HG02885 (cell line): ENCODE data around the gene SYPL1.
"Not testable (repeated sequence)": the region's sequence is repeated elsewhere in the genome, so short reads cannot be mapped to it uniquely, and the experiment has no call there.

Experiments
- ATAC-seq: cut with Tn5 transposase; IDR thresholded peaks from one replicate; pipeline ENCODE4 v1.9.1; 2021; ENCODE audit warnings: mild to moderate bottlenecking; ENCODE audit not compliant: unreplicated experiment, poor library complexity

SYPL1 gene

DNA sequence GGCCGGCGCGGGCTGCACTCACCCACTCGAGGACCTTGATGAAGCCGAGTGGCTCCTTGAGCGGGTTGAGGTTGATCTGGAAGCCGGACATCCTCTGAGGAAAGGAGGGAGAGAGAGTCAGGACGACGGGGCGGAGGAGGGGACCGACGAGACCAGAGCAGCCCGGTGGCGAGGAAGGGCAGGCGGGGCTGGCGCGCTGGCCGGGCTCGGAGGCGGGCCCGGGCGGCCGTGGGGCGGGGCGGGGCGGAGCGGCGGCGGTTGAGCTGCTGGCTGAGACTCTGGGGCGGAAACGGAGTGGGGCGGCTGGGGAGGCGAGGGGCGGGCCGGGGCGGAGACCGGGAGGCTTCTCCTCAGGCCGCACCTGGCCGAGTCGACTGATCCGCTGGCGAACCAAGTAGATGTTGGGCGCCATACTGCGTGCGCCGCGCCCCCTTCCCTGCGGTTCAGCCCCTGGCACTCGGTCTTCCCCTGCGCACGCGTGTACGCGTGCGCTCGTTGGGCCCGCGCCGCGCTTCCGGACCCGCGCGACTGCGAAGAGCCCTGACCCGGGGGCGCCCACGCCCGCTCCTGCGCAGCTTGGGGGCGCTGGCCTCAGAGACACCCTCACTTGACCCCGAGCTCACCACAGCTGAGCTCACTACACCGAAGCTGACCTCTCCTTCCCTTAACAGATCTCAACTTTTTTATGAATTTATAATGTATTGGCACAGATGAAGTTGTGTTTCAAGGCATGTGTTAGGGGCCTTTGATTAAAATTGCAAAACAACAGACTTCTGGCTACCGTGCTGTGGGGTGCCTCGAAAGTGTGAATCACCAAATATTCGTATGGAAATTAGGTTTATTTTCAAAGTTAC, at the start of gene SYPL1:
Gene SYPL1, minus strand, starts transcription at position 195 of the 854 bp plus-strand sequence. Its CDS starts 104 bp downstream, at position 91.
- ATAC-seq = peak; percentile 84

DNA sequence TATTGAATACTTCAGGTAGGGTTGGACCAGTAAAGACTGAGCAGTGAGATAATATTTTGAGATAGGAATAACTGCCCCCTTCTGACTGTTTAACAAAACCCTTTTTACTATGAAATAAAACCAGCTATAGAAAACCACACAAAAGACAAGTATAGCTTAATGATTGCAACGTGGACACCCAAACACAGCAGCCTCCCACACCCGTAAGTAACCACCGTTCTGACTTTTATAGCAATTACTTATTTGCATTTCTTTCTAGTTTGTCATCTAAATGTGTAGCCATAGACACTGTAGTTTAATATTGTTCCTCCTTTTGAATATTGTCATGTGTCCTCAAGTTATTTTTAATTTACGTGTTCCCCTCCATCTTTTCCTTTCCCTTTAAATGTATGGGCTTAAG, 42.9 kb upstream of the SYPL1 start:
- peak; percentile 63 for ATAC-seq

DNA sequence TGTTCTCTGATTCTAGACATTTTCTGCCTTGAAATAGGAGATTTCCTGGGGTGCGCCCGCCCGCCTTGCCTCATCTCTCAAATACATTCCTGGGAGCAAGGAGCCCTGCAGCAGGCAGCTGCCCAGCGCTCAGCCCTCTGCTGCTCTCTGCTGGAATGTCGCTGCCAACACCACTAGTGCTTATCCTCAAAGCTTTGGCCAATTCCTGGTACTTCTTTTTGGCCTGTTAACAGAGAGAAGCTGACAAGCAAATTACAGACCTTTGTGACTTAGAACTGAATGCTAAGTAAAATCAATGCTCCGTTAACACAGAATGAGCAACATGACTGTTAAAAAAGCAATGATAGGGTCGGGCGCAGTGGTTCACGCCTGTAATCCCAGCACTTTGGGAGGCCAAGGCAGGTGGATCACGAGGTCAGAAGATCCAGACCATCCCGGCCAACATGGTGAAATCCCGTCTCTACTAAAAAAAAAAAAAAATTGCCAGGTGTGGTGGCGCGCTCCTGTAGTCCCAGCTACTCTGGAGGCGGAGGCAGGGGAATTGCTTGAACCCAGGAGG, 41.9 kb upstream of the SYPL1 start:
- ATAC-seq = peak; percentile 78

DNA sequence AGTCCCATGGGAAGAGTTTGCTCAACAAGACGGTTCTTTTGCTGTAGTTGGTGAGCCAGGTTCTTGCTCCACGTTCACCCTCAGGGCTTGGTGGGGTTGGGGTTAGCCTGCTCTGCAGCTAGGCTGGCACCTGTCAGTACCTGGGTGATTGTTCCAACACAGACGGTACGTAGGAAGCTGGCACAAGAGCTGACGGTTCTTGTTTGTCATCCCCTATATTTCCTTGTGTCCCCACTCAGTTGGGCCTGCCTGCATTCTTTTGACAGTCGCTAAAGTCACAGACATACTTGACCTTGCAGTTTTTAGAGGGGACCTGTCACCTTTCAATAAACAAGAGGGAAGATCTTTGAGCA, 40.2 kb upstream of the SYPL1 start:
- ATAC-seq = no peak

DNA sequence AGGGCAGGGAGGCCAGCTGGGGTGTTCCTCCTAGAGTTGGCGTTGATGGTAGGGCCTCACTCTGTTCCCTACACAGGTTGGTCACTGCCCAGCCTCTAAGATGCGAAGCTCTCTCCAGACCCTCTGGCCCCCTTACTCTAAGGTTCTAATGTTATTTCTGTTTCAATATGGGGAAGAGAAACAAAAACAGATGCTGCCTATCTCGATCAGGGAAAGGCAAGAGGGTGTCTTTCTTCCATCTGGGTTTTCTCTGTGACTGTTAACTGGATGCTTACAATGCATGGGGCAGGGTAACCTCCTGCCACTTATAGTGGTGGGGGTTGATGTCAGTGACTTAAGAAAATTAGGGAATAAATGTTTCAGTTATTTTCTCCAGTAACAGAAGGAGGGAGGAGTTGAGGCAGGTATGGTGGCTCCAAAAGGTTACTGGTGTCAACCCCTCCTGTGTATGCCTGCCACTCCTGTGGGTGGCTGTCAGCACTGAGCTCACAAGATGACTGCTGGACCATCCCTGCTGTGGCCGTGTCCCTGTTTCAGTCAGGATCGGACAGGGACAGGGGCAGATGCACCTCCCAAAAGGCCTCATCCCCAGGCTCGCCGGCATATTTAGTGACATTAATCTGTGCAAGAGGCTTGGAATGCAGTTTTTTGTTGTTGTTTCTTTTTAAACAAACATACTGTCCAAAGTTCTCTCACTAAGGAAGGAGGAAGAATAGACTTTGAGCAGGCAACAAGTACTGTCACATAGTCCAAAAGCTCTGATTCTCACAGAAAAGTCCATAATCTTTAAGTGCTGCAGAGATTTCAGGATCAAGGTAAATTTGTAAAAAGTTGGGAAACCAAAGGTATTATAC, 39.6 kb upstream of the SYPL1 start:
- no peak for ATAC-seq

DNA sequence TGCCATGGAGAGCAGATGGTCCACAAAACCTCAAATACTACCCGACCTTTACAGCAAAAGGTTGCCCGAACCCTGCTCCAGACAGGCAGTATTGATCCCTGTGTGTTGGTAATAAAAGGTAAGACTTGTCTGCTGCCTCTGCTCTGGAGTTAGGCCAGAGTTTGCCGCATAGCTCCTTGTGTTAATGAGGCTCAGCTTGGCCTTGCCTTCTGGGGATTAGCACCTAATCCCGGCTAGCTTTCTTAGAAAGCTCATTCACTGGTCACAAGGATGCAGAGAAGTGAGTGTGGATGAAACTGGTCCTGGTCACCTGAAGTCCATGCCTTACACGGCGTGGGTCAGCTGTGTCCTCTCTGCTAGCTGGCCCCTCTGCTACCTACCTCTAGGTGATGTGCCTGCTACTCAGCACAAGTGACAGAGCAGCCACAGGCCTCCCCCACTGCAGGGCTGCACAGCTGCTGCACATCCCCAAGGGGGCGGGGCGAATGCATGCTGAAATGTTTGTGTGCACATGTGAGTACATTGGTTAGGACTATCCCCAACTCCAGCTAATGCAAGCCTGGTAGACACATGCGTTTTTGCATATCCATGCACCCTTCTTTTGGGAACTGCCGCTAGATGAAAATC, 31.7 kb upstream of the SYPL1 start:
- ATAC-seq = no peak

DNA sequence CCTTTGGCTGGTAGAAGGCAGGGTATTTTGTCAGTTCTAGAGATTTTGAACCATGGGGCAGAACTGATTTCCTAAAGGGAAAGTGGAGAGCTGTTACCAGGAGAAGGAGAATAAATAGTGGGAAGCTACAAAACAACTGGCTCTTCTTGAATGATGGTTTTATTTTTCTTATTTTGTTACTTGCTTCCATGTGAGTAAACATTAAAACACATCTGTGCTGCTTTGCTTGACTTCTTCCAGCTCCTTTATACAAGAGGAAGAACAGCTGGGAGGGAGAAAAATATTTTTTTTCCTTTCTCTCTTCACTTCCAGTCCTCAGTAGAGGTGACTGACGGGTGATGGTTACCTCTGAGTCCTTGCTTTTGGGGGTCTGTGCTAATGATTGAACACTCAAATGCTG, 30.0 kb upstream of the SYPL1 start:
- no peak for ATAC-seq

DNA sequence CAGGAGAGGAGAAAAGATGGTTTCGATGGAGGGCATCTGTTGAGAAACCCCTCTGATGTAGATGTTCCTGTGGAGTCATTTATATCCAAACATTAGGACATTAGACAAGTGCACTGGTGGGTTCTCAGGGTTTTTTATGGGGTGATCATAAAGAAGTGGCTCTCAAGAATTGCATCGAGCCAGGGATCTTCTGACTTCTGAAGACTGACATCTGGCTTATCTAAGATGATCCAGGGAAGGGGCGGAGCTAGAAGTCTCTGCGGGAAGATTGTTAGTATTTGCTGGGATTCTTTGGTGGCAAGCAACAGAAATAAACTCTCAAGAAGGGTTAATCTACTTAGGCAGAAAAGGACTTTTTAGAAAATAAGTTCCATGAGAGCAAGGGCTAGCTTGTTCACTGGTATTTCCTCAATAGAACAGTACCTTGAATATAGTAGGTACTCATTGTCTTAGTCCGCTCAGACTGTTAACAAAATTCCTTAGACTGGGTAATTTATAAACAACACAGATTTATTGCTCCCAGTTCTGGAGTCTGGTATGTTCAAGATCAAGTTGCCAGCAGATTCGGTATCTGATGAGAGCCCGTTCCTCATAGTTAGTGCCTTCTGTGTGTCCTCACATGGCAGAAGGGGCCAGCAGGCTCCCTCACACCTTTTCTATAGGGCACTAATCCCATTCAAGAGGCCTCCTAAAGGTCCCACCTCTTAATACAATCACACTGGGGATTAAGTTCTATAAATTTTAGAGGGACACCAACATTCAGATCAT, 28.5 kb upstream of the SYPL1 start:
- ATAC-seq = no peak

DNA sequence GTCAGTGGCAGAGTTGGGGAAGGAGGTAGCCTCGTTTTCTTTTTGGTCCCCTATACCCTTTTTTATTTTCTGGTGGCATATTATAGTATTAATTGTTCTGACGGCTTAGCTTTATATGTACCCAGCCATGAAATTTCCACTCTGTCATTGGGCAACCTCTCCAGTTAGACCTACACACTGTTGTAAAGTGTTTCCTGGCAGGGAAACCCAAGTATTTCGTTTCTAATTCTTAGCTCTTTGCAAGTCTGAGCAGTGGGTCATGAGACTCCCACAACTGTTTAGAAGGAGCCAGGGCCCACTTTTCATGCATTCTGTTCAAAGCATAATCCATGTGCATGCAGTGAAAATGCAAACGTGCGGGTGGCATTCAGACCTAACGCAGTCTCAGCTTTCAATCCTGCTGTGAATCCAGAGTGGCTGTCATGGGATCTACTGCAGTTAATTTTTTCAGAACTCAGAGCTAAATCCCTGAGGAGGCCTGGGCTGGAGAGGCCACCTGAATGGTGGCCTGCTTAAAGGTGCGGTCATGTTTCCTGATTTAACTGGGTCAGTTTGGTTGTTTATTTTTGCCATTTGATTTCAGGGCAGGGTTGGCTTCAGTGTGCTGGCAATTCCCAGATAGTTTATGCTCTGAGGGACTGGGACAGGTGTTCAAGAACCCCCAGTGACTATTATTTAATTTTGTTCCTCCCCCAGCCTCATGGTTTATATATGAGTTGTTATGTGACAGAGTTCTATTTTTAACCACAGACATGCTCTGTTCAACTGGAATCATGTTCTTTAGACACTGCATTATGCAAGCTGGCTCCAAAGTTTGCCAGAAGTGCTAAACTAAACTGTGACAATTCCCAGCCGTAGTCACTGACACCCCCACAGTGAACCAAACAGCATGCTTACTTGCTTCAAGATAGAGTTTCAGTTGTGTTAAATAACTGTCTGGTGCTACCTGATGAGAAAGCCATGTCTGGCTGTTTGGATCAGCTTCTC, 27.4 kb upstream of the SYPL1 start:
- no peak for ATAC-seq

DNA sequence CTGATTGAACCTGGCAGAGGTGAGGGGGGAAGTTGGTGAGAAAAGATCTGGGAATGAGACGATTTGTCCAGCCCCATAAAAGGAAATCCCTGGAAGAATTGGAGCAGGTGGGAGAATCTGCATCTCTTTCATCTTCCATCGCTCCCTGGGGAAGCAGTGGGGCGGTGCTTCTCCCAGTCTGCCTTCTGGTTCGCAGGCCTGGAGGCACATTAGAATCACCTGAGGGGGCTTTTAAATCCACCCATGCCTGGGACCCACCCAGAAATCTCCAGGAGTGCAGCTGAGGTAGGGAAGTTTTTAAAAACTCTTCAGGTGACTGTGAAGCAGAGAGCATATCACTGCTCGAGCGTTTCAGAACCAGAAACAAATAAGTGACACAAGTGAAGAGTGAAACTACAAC, 26.7 kb upstream of the SYPL1 start:
- no peak for ATAC-seq

DNA sequence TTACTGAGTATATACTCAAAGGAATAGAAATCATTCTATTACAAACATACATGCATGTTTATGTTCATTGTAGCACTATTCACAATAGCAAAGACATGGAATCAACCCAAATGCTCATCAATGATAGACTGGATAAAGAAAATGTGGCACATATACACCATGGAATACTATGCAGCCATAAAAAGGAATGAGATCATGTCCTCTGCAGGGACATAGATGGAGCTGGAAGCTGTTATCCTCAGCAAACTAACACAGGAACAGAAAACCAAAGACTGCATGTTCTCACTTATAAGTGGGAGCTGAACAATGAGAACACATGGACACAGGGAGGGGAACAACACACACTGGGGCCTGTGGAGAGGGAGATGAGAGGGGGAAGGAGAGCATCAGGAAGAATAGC, 26.1 kb upstream of the SYPL1 start:
- ATAC-seq = not testable (repeated sequence)

DNA sequence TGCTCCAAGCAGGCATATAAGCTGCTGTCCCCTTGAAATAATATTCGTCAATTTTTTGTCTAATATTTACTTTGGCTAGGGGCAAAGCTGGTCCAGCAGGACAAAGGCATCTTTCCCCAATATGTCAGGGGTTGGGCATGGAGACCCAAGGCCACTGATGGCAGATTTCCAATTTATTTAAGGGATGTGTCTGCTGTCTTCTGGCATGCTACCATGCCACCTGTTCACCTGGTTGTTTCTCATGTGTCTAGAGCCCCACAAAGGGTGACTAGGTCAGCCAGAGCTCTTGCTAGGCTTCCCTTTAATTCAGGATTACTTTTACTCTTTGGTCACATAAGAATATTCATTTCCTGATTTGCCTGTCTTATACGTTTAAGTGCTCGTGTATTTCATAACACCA, 22.1 kb upstream of the SYPL1 start:
- ATAC-seq = no peak

DNA sequence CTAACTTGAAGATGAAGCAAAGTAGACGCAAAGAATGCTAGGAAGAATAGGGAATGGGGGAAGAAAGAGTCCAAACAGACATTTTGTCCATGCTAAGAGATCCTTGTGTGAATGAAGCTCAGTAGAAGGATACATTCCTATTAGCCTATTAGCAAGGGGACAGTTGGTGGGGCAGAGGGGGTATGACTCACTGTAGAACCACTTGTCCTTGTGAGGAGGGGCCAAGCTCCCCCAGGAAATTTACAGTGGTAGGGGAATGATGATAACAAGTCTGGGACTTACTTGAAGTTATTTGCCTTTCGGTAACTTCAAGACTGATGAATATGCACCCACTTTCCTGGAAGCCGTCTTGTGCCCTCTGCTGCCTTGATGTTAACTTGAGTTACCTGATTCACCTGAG, 17.2 kb upstream of the SYPL1 start:
- no peak for ATAC-seq

DNA sequence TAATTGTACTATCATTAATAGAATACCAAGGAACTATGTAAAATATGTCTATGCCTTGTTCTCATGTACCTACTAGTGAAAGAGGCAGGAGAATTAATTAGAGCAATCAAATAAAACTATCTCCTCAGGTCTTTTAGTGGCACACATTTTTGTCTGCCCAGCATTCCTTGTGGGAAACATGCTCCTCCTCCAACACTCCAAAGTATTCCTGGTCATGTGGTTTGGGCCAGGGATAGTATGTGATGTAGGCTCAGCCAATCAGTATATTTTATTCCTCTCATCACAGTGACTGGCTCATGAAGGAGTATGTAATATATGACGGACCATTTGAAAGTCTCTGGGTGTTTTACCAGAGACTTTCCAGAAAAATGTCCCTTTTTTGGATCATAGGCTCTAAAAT, 16.7 kb upstream of the SYPL1 start:
- ATAC-seq = no peak

DNA sequence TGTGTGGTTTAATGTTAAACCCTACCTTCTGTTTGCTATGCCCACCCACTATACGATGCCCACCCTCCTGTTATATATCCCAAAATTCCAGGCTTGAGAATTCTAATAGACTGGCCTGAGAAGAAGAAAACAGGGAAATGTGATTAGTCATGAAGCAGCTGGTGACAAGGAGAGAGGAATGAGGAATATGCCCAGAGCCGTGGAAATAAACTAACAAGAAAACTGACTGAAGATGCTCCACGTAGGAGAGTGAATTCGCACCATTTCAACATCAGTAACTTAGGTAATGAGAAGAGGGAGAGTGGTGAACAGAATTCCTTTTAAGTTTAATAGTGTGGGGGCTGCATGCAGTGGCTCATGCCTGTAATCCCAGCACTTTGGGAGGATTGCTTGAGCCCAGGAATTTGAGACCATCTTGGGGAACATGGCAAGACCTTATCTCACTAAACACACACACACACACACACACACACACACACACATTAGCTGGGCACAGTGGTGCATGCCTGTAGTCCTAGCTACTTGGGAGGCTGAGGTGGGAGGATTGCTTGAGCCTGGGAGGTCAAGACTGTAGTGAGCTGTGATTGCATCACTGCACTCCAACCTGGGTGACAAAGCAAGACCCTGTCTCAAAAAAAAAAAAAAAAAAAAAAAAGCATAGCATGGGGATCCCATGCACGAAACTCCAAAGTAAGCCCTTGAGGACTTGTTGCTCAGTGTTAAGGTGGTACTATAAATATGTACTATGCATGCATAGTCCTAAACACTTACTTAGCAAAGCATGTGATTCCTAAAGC, 16.1 kb upstream of the SYPL1 start:
- no peak for ATAC-seq

DNA sequence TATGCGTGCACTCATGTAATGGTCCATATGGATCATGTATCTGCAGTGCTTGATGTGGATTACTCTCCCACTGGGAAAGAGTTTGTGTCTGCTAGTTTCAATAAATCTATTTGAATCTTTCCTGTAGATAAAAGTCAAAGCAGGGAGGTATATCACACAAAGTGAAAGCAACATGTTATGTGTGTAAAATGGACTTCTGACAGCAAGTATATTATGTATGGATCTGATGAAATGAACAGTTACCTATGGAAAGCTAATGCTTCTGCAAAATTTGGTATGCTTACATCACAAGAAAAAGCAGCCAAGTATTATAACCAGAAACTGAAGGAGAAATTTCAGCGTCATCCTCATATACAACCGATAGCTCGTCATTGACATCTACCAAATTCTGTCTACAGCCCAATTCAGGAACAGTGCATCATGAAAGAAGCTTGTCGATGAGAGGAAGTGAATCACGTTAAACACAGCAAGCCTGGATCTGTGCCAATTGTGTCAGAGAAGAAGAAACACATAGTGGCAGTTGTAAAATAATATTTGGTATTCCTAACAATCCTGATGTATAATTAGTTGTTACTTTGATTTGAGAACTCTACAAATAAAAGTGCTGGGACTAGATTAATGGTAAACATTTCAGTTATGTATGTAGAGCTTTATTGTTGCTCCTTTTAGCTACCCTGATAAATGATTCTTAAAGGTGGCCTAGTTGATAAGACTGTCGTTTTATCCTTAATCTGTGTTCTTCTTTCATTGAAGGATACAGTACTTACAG, 14.2 kb upstream of the SYPL1 start:
- ATAC-seq = no peak

DNA sequence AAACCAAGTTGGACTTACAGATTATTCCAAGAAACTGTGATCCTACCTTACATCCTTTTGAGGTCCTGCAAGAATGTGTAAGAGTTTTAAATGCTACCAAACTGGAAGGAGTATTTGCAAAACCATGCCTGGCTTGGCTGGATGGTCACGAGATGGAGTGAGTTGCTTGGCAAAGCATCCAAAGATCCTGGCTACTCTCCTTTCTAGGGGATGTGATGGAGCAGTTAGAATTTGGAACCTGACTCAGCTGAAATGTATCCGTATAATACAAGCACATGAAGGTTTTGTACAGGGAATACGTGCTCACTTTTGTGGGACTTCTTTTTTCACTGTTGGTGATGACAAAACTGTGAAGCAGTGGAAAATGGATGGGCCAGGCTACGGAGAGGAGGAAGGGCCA, 13.3 kb upstream of the SYPL1 start:
- no peak for ATAC-seq
